ENCODE results near the gene TEK. TPM values are rescaled to one million over a fixed set of nuclear protein-coding genes. Genes with fewer than 3 reads are reported as not detected.

Gene TEK
- total and polyA plus RNA-seq, 2 experiments from 2014 or later, result 2.0 to 5.6 TPM

DNA sequence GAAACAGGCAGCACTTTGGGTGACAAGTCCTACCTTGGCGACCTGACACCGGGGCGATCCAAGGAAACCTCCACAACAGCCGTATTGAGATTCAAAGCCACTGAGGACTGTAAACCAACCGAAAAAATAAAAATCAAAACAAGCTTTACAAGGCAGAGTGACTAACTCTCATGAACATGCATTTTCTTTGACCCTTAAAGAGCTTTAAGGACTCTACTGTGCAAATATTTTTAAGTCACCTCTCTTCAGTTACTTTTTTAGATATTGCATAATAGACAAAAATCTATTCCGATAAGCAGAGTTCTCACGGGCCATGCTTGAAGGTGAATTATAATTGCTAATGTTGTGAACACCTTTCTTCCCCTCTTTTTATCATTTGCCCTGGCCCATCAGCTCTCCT, 149.6 kb downstream of the TEK start:
- no peaks in the 10 kb centered on the region for H4K20me1 ChIP-seq (ENCODE audit: insufficient read depth, poor library complexity, severe bottlenecking)
- peaks cover 3% of the 10 kb centered on the region for H3K4me1 ChIP-seq (ENCODE audit: insufficient read depth)
- H2AFZ ChIP-seq, result no peak overlapping the region
- DNase-seq (ENCODE audit: low spot score), result no peak
- H3K4me2 ChIP-seq, result no peak overlapping the region
- 99% methylated on average over 7 of the region's 7 CpGs for WGBS (ENCODE audit: low lambda C conversion rate, missing lambda C conversion rate)
- no peaks in the 10 kb centered on the region for H3K36me3 ChIP-seq (replicated peaks; ENCODE audit: insufficient read depth, low read depth)
- H3K27ac ChIP-seq, result no peak overlapping the region
- no peaks in the 10 kb centered on the region for H3K27me3 ChIP-seq
- H3K4me3 ChIP-seq, result no peak overlapping the region
- H3K9me3 ChIP-seq (ENCODE audit: low read depth), result no peaks in the 10 kb centered on the region
- H3K9me2 ChIP-seq (replicated peaks; ENCODE audit: insufficient read depth), result no peaks in the 10 kb centered on the region
- no peaks in the 10 kb centered on the region for H3K79me2 ChIP-seq
- TF ChIP-seq EZH2phosphoT487 (IDR thresholded peaks at IDR 0.05; ENCODE audit: low read depth, severe bottlenecking, unreplicated experiment) (no peak), EZH2 (IDR thresholded peaks at IDR 0.05; ENCODE audit: borderline replicate concordance) (no peak)

GRCh38 chr9:27260789-27261516, 151.9 kb downstream of the TEK start:
- DNase-seq (ENCODE audit: low spot score), result no peak
- WGBS (ENCODE audit: low lambda C conversion rate, missing lambda C conversion rate), result 84% methylated on average over 8 of the region's 8 CpGs
- Histone ChIP-seq H3K4me2 (no peak overlapping the region), H3K4me1 (ENCODE audit: insufficient read depth) (peaks cover 3% of the 10 kb centered on the region), H3K4me3 (no peak overlapping the region), H4K20me1 (ENCODE audit: insufficient read depth, poor library complexity, severe bottlenecking) (no peaks in the 10 kb centered on the region), H3K79me2 (no peaks in the 10 kb centered on the region), H3K9me2 (replicated peaks; ENCODE audit: insufficient read depth) (no peaks in the 10 kb centered on the region), H3K36me3 (replicated peaks; ENCODE audit: insufficient read depth, low read depth) (no peaks in the 10 kb centered on the region), H2AFZ (no peak overlapping the region), H3K27me3 (no peaks in the 10 kb centered on the region), H3K9me3 (ENCODE audit: low read depth) (no peaks in the 10 kb centered on the region), H3K27ac (no peak overlapping the region)
- no peak for TF ChIP-seq CTCF (IDR thresholded peaks at IDR 0.05; ENCODE audit: poor library complexity)
- TF ChIP-seq EZH2phosphoT487 (IDR thresholded peaks at IDR 0.05; ENCODE audit: low read depth, severe bottlenecking, unreplicated experiment), result no peak
- TF ChIP-seq EZH2 (IDR thresholded peaks at IDR 0.05; ENCODE audit: borderline replicate concordance), result no peak

DNA sequence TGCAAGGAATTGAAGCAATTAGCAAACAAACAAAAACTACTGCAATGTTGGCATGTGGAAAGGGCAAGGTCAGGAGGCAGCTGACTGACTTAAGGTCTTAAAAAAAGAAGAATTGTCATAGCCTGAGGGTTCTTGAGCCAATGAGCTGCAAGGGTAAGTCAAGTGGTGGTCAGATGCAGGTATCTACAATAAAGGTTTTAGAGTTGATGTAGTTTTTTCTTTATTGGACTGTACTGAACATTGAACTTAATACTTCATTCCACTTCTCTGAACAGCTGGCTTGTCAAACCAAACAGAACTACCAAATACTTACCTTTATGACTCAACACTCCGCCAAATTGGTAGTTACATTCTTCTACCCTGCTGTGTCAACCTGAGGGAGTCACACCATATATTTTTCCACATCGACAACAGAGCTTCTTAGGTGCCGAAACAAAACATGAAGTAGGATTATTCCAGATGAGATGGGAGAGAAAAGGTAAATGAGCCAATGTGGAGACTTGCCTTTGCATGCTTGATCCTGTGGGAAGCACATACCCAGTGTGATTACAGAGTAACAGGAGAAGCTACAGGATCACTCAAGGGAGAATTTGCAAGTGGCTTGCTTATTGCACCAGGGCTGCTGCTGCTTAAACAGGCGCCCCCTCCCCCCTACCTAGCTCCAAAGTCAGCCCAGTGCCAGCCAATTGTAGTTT, 152.6 kb downstream of the TEK start:
- no peaks in the 10 kb centered on the region for H4K20me1 ChIP-seq (ENCODE audit: insufficient read depth, poor library complexity, severe bottlenecking)
- no peaks in the 10 kb centered on the region for H3K79me2 ChIP-seq
- TF ChIP-seq EZH2phosphoT487 (IDR thresholded peaks at IDR 0.05; ENCODE audit: low read depth, severe bottlenecking, unreplicated experiment) (no peak), CTCF (IDR thresholded peaks at IDR 0.05; ENCODE audit: poor library complexity) (no peak), EZH2 (IDR thresholded peaks at IDR 0.05; ENCODE audit: borderline replicate concordance) (no peak)
- no peak overlapping the region for H3K4me2 ChIP-seq
- no peaks in the 10 kb centered on the region for H3K9me3 ChIP-seq (ENCODE audit: low read depth)
- H3K27ac ChIP-seq, result no peak overlapping the region
- no peak overlapping the region for H2AFZ ChIP-seq
- no peaks in the 10 kb centered on the region for H3K27me3 ChIP-seq
- WGBS (ENCODE audit: low lambda C conversion rate, missing lambda C conversion rate), result 69% methylated on average over 4 of the region's 4 CpGs
- no peaks in the 10 kb centered on the region for H3K9me2 ChIP-seq (replicated peaks; ENCODE audit: insufficient read depth)
- H3K36me3 ChIP-seq (replicated peaks; ENCODE audit: insufficient read depth, low read depth), result no peaks in the 10 kb centered on the region
- H3K4me3 ChIP-seq, result no peak overlapping the region
- H3K4me1 ChIP-seq (ENCODE audit: insufficient read depth), result peaks cover 3% of the 10 kb centered on the region
- no peak for DNase-seq (ENCODE audit: low spot score)

GRCh38 chr9:27272103-27272502, 163.1 kb downstream of the TEK start:
- no peak overlapping the region for H3K4me3 ChIP-seq
- DNase-seq (ENCODE audit: low spot score), result no peak

More at GRCh38 chr9:27272103-27272502, 163.1 kb downstream of the TEK start:
- Histone ChIP-seq H3K27ac (no peak overlapping the region), H3K36me3 (replicated peaks; ENCODE audit: insufficient read depth, low read depth) (no peaks in the 10 kb centered on the region), H3K9me2 (replicated peaks; ENCODE audit: insufficient read depth) (no peaks in the 10 kb centered on the region), H3K79me2 (no peaks in the 10 kb centered on the region), H3K9me3 (ENCODE audit: low read depth) (no peaks in the 10 kb centered on the region), H3K4me2 (no peak overlapping the region), H3K4me1 (ENCODE audit: insufficient read depth) (no peaks in the 10 kb centered on the region), H4K20me1 (ENCODE audit: insufficient read depth, poor library complexity, severe bottlenecking) (no peaks in the 10 kb centered on the region), H3K27me3 (no peaks in the 10 kb centered on the region), H2AFZ (no peak overlapping the region)
- TF ChIP-seq EZH2phosphoT487 (IDR thresholded peaks at IDR 0.05; ENCODE audit: low read depth, severe bottlenecking, unreplicated experiment) (no peak), EZH2 (IDR thresholded peaks at IDR 0.05; ENCODE audit: borderline replicate concordance) (no peak)
- WGBS (ENCODE audit: low lambda C conversion rate, missing lambda C conversion rate), result 93% methylated on average over 2 of the region's 2 CpGs
